CD4-positive, alpha-beta T cell treated with Interleukin-6 for 4 hours (primary cell): ENCODE measurements around the gene UBE2N.

Experiments used
- DNase-seq: peaks from one replicate; pipeline ENCODE4 v3.0.0-alpha.2; 2020; ENCODE audit warnings: mixed read lengths

UBE2N gene

GRCh38 chr12:93379326-93379980 is 62.3 kb downstream of the UBE2N start:
- DNase-seq: no peak

- DNase-seq: no peak
Observed at GRCh38 chr12:93378998-93379325, 62.8 kb downstream of the UBE2N start.

GRCh38 chr12:93378196-93378997 is 63.4 kb downstream of the UBE2N start:
- peak; percentile 59 for DNase-seq

DNA sequence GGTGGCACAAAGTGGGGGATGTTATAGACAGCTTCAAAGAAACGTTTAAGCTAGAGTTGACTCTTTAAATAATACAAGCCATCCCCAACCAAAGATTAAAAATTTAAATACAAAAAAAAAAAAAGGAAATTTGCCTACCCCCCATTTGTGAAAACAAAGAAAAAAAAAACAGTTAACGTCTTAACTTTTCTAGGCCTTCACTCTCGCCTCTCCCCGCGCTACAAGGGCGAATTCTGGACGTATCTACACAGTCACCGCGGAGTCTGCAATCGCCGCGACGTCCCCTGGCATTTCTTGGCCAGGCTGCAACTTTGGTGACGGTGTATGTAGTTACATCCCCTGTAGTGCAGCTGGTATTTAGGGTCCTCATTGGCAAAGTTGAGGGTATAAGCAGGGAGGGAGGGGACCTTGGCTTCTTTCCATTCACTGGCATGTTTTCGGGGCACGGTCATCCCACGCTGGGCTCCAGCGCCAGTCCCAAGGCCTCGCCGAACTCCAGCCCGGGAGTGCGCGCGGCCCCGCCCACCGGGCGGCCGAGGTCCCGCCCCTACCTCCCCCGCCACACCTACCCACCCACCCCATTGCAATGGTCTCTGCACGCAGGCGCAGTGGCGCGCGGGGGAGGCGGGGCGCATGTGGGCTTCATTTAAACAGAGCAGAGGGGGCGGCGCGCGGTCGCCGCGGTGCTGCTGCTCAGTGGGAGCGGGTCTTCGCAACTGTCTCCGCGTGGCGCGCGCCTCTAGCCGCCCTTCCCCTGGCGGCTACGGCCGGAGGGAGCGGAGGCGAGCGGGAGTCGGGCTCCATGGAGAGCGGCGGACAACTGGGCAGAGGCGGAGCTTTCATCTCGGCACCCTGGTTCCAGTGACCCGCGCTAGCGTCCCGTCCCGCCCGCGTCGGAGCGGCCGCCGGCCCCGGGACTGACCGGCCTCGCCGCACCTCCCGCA is 64.2 kb downstream of the UBE2N start, which contains the start of gene NUDT4:
TSS of gene NUDT4 (plus strand) at position 674 of the 944 bp plus-strand sequence. CDS start 398 bp downstream, outside the sequence.
- DNase-seq: peak; percentile 99

DNA sequence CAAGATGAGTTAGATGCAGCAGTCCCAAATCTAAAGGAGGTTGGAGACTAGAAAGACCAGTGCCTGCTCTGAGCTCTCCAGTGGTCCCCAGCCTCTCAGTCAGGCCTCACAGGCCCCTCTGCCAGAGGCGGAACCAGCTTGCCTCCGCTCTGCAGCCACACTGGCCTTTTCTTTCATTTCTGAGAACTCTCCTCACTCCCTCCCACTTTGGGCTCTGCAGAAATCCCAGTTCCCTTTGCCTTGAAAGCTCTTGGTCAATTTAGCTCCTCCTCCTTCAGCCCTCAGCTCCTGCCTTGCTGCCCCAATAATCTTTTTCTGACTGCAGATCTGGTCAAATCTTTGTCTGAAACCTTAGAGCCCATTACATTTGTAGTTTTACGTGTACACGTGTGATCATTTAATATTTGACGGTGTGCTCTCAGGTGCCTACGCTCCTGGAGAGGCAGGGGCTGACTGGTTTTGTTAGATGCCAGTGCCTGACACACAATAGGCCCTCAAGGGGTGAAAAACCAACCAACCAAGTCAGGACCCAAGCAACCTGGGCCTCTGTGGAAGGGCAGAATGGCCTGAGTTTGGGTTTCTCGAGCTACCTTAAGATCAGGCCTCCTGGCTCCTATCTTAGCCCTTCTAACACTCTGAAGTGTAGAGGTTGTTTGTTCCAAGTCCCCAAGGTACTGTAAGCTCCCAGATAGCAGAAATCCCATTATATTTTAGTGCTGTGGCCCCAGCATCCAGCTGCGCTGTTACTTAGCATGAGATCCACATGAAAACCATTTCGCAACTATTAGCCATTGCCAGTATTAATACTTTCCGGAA is 65.1 kb downstream of the UBE2N start:
- no peak for DNase-seq

DNA sequence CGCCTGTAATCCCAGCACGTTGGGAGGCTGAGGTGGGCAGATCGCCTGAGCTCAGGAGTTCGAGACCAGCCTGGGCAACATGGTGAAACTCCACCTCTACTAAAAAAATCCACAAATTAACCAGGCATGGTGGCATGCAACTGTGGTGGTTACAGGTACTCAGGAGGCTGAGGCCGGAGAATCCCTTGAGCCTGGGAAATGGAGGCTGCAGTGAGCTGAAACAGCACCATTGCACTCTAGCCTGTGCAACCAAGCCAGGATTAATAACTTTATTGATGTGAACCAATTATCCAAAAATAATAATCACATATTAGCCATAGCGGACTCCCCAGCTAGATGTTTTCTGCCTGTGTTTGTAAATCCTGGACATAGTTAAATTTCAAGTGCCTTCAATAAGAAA is 65.8 kb downstream of the UBE2N start:
- DNase-seq: no peak

GRCh38 chr12:93373961-93374656 is 67.6 kb downstream of the UBE2N start:
- DNase-seq: no peak

GRCh38 chr12:93370947-93371346 is 70.8 kb downstream of the UBE2N start:
- DNase-seq: no peak

DNA sequence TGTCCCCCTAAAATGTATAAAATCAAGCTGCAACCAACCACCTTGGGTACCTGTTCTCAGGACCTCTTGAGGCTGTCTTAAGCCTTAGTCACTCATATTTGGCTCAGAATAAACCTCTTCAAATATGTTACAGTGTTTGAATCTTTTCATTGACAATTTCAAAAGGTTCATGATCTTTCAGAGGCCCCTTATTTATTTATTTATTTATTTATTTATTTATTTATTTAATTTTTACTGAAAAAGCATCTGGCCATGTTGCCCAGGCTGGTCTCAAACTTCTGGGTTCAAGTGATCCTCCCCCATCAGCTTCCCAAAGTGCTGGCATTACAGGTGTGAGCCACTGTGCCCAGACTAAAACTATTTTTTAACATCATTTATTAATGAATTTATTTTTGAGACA is 72.2 kb downstream of the UBE2N start:
- DNase-seq: no peak

- DNase-seq: no peak
Observed at GRCh38 chr12:93368766-93369165, 73.0 kb downstream of the UBE2N start.

DNA sequence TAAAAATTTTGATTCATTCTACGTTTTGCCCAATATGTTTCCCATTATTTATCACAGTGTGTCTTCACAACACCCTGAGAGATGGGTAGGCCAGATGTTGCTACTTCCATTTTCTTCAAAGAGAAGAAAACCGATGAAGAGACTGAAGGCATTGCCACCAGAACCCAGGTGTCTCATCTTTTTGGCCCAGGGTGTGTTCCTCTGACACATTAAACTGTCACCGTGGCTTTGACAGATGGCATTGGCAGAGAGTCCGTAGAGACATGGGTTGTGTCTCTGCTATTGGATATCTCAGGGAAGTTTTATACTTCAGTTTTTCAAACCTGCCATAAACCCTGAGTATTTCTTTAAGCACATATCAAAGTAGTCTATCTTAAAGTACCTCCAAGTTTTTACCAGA is 75.3 kb downstream of the UBE2N start:
- no peak for DNase-seq

DNA sequence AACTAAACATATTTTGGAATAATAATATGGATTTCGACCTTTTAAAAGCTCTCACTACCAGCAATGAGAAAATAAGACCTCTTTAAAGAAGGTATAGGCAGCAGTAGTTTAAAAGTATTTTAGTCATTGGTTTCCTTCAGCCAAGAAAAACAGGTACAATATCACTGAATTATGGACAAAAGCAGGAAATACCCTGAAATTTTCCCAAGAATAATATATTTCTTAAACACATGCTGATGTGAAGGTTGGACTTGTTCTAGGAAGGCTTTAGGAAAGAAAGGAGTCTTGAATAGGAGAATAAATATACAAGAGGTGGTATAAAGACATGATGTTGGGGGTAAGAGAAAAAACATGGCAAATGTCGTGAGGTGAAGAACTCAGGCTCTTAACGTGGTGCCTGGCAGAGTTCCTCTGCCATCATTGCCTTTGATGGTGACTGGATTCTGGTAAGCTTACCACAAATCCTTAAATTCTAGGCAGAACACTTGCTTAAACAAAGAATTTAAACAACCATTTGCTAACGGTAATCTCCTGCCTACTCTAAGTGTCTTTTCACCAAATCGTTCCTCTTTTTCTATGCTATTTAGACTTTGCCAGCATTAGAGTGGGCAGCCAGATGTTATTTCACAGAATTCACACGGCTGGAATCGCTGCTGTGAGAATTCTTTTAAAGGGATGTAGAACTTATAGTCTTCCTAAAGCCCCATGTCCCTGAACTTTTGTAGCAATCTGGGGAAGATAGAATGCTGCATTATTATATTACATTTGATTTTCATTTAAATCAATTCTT is 75.9 kb downstream of the UBE2N start:
- no peak for DNase-seq

GRCh38 chr12:93363841-93364297 is 77.9 kb downstream of the UBE2N start:
- DNase-seq: peak; percentile 7

DNA sequence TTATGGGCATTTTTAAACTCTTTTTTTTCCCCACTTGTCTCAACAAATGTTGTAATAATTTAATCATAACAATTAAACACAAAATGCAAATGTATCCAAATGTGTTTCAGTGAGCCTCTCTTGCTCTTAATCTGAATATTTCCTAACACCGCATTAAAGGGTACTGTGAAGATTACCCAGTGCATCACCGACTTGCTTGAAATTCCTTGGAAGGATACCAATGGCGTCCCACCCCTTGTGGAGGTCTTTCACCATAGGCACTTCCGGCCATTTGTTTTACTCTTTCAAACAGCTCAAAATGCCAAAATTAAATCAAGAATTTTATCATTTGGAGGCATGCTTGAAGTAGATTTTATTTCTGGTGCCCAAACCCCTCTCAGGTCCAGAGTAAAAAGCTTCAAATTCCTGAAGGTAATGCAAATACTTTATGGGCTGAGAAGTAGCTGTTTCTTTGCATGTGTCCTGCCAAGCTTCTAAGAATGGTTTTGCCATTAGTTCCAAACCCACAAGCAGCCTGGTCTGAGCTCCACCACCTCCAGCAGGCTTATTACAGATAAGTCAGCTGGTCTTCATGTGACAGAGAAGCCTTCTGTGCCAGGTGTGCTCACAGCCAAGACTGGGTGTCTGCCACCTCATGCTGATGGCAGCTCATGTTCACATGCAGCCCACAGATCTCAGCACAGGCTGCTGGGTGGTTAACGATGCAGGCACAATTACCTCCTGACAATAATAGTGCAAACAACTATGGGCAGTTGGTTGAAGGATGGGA is 80.4 kb downstream of the UBE2N start:
- no peak for DNase-seq

- no peak for DNase-seq
Observed at GRCh38 chr12:93360688-93361087, 81.1 kb downstream of the UBE2N start.

GRCh38 chr12:93358821-93359220 is 82.9 kb downstream of the UBE2N start:
- DNase-seq: no peak

- no peak for DNase-seq
Observed at GRCh38 chr12:93358058-93358457, 83.7 kb downstream of the UBE2N start.

- no peak for DNase-seq
Observed at GRCh38 chr12:93356214-93356613, 85.5 kb downstream of the UBE2N start.
